Smooth muscle cell of bladder (primary cell): ENCODE results near the gene BRIP1. TPM values are rescaled to one million over a fixed set of nuclear protein-coding genes. Genes with fewer than 3 reads are reported as not detected.

ENCODE experiments used
- total RNA-seq: library from RNA; depleted of rRNA; stranded (reverse); fragments of >200 nt; gene quantifications from 2 replicates; pipeline ENCODE4 v1.2.3, GENCODE V29; 2014

Gene BRIP1
- 1.7 and 3.0 TPM in 2 replicates for total RNA-seq

DNA sequence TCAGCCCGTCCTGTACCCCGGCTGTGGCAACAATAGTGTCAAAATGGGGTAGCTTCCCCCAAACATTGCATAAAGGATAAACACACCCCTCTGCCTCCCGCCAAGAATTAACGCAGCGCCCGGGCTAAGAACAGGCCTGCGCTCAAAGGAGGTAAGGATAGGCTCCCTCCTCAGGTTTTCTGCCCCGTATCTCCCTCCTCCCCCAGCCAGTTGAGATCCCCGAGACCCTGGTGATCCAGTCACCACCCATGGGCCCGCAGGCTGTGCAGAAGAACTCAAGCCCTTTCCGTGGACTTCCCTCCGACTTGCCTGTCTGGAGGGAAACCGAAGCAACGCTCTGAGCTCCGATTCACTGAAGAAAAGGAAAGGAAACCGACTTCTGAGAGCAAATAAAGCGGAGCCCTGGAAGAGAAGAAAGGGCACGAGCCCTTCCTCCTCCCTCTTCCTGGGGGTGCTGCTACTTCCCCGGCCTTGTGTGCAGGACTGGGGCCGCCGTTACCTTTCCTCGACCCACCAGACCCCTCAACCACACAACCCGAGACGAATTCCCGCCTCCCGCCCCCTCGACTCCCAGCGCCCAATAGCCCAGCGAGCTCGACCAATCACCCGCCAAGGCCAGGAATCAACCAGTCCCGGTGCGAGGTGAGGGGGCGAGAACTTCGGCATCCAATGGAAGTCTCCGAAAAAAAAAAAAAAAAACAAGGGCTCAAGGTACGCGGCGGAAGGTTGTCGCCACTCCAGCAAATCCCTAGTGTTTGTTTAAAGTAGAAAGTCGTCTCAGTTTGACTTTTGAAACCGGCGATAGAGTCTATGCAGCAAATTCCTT lies at the start of gene BRIP1:
BRIP1 (minus strand) TSS at position 554 of the 826 bp plus-strand sequence. CDS start 1,989 bp downstream, outside the sequence.

Other genes with a start within 250 kb of the BRIP1 start
- gene INTS2, start 64.5 kb upstream of the BRIP1 start, total RNA-seq = 11.7 and 12.2 TPM in 2 replicates
- 31.6 and 32.3 TPM in 2 replicates for gene MED13, start 201.8 kb upstream of the BRIP1 start, total RNA-seq